Glutamatergic neuron (in vitro differentiated cells): ENCODE data around the gene KRT77. TPM values are rescaled to one million over a fixed set of nuclear protein-coding genes. Genes with fewer than 3 reads are reported as not detected.

Experiments
- DNase-seq: peaks from one replicate; pipeline ENCODE4 v3.0.0; 2022
- H3K27ac Mint-ChIP-seq: one replicate; pipeline ENCODE4 v1.8.0; 2020; ENCODE audit warnings: mild to moderate bottlenecking, mixed read lengths, inconsistent platforms; ENCODE audit not compliant: unreplicated experiment
- H3K27me3 Mint-ChIP-seq: one replicate; pipeline ENCODE4 v1.8.0; 2020; ENCODE audit warnings: mild to moderate bottlenecking, moderate library complexity, mixed read lengths, inconsistent platforms; ENCODE audit not compliant: unreplicated experiment
- H3K36me3 Mint-ChIP-seq: one replicate; pipeline ENCODE4 v1.8.0; 2020; ENCODE audit warnings: mild to moderate bottlenecking, mixed read lengths, inconsistent platforms; ENCODE audit not compliant: unreplicated experiment
- H3K4me1 Mint-ChIP-seq: one replicate; pipeline ENCODE4 v1.8.0; 2020; ENCODE audit warnings: mild to moderate bottlenecking, low read depth, mixed read lengths, inconsistent platforms; ENCODE audit not compliant: unreplicated experiment
- H3K4me3 Mint-ChIP-seq: one replicate; pipeline ENCODE4 v1.8.0; 2020; ENCODE audit warnings: mild to moderate bottlenecking, mixed read lengths, inconsistent platforms; ENCODE audit not compliant: unreplicated experiment
- H3K9me3 Mint-ChIP-seq: one replicate; pipeline ENCODE4 v1.8.0; 2020; ENCODE audit warnings: mild to moderate bottlenecking, moderate library complexity, mixed read lengths, inconsistent platforms; ENCODE audit not compliant: unreplicated experiment
- CTCF ChIP-seq: fragments of 200-600 bp; sonication (generic); IDR thresholded peaks from one replicate; pipeline ENCODE4 v1.5.0; 2021; ENCODE audit not compliant: partially characterized antibody, unreplicated experiment
- total RNA-seq: library from RNA; stranded (reverse); fragmentation: NEBNext Ultra II Directional; extraction: Animal tissue kit (Norgen Biotek cat#: 25700); gene quantifications from one replicate; pipeline ENCODE4 v1.2.1, GENCODE V29; 2021; ENCODE audit not compliant: unreplicated experiment

Gene KRT77
- total RNA-seq, 1 donor from 2014 or later: not detected

- no peak overlapping the region for H3K27ac Mint-ChIP-seq
- no peaks in the 10 kb centered on the region for H3K36me3 Mint-ChIP-seq
- no peak for DNase-seq
- H3K27me3 Mint-ChIP-seq: peaks cover 7% of the 10 kb centered on the region
- no peak overlapping the region for H3K4me3 Mint-ChIP-seq
- H3K4me1 Mint-ChIP-seq: no peaks in the 10 kb centered on the region
- no peak for TF ChIP-seq CTCF
- H3K9me3 Mint-ChIP-seq: peaks cover 3% of the 10 kb centered on the region
Measured at GRCh38 chr12:52681526-52682380, 21.6 kb downstream of the KRT77 start.

DNA sequence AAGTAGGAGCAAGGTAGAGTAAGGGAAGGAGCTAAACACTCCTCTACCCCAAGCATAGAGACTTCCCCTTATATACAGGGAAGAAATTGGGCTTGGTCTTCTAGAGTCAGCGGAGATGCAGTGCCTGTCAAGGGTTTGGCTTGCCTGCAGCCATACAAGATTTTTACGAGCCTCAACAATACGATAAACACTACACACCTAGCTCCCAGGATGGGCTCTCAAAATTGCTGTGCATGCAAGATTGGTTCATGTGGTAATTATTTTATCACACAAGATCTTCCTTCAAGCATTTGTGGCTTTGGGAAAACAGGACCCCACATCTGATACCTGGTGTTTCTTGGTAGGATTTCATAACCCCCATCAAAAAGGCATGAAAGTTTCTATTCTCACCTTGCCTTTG, 23.0 kb downstream of the KRT77 start, which contains the start of gene KRT1:
TSS of gene KRT1 (minus strand) at position 45 of the 400 bp plus-strand sequence. CDS start 59 bp downstream, outside the sequence.
- no peak within 1 kb of the TSS for H3K4me3 Mint-ChIP-seq
- H3K27me3 Mint-ChIP-seq: peaks cover 7% of the 10 kb centered on the region
- no peak for TF ChIP-seq CTCF

DNA sequence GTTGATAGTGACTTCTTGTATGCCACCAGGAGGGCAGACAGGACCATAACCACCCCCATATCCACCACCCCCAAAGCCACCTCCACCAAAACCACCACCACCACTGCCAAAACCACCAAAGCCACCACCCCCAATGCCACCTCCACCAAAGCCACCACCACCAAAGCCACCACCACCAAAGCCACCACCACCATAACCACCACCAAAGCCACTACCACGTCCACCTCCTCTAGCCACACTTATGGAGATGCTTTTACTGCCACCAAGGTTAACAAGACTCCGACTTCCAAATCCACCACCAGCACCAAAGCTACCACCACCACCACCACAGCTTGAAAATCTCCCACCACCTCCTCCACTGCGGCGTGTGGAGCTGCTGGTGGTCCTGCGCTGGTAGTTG, 23.4 kb downstream of the KRT77 start:
- DNase-seq: no peak
- no peak overlapping the region for H3K27ac Mint-ChIP-seq
- H3K36me3 Mint-ChIP-seq: no peaks in the 10 kb centered on the region
- no peaks in the 10 kb centered on the region for H3K4me1 Mint-ChIP-seq
- H3K9me3 Mint-ChIP-seq: peaks cover 3% of the 10 kb centered on the region
- H3K4me3 Mint-ChIP-seq: no peak overlapping the region
- TF ChIP-seq CTCF: no peak
- peaks cover 7% of the 10 kb centered on the region for H3K27me3 Mint-ChIP-seq

More for the DNA sequence above, 23.0 kb downstream of the KRT77 start, which contains the start of gene KRT1:
- Mint-ChIP-seq H3K9me3 (peaks cover 3% of the 10 kb centered on the region), H3K27ac (no peak within 1 kb of the TSS), H3K4me1 (no peaks in the 10 kb centered on the region), H3K36me3 (no peaks in the 10 kb centered on the region)
- no peak for DNase-seq

DNA sequence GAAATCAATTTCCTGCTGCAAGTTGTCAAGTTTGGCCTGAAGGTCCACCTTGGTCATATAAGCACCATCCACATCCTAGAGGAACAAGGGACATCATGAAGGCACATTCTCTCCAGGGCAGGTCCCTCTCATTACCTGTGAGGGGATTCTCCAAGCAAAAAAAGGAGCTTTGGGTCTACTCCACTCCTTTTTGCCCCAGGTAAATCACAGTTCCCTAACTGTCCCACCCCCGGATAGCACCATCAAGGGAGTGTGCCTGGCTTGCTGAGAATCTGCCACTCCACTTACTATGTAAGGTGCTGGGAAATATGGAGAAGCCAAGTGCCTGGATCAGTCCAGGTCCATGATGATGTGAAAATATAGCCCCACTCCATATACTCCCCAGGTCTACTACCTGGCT, 25.7 kb downstream of the KRT77 start:
- no peak overlapping the region for H3K4me3 Mint-ChIP-seq
- no peak for TF ChIP-seq CTCF
- DNase-seq: no peak
- no peaks in the 10 kb centered on the region for H3K9me3 Mint-ChIP-seq
- H3K4me1 Mint-ChIP-seq: no peaks in the 10 kb centered on the region
- H3K27me3 Mint-ChIP-seq: no peaks in the 10 kb centered on the region
- H3K36me3 Mint-ChIP-seq: no peaks in the 10 kb centered on the region
- no peak overlapping the region for H3K27ac Mint-ChIP-seq

GRCh38 chr12:52677126-52677525, 26.2 kb downstream of the KRT77 start:
- Mint-ChIP-seq H3K27ac (no peak overlapping the region), H3K4me1 (no peaks in the 10 kb centered on the region), H3K9me3 (no peaks in the 10 kb centered on the region), H3K4me3 (no peak overlapping the region), H3K27me3 (no peaks in the 10 kb centered on the region), H3K36me3 (no peaks in the 10 kb centered on the region)
- no peak for DNase-seq
- no peak for TF ChIP-seq CTCF
